Metanephros (tissue), 2 donors: ENCODE measurements around the gene ADGB. TPM values are rescaled to one million over a fixed set of nuclear protein-coding genes. Genes with fewer than 3 reads are reported as not detected.

Experiments used
- small RNA-seq: library from RNA; depleted of rRNA; stranded (forward); fragments of <200 nt; gene quantifications from one replicate; pipeline ENCODE3, GENCODE V24; 2014; ENCODE audit warnings: low replicate concordance
- total RNA-seq: library from RNA; depleted of rRNA; stranded (reverse); fragments of >200 nt; gene quantifications from one replicate; pipeline ENCODE4 v1.2.3, GENCODE V29; 2014

The ADGB gene
- total RNA-seq: 0.12 TPM

GRCh38 chr6:146598772-146599405 lies at the start of gene ADGB:
Gene ADGB (plus strand): TSS chr6:146598972. CDS start chr6:146599041, 69 bp downstream.

Small RNA genes within 50 kb of the gene (small RNA-seq; reads per million reads assigned to genes)
- not detected for gene RNU6-906P

Other genes starting within 250 kb of the ADGB start
- gene RAB32, start 55.1 kb upstream of the ADGB start, total RNA-seq: 14.4 TPM